ENCODE results near the gene RBM5. TPM values are rescaled to one million over a fixed set of nuclear protein-coding genes. Genes with fewer than 3 reads are reported as not detected.
A peak's percentile ranks its signal among the peaks of the same experiment; 100 is the strongest.

The RBM5 gene
- polyA plus RNA-seq, 1 donor (not counting 4 experiments of a cell fraction or from before 2014, with no cell fraction given), result 167 TPM

DNA sequence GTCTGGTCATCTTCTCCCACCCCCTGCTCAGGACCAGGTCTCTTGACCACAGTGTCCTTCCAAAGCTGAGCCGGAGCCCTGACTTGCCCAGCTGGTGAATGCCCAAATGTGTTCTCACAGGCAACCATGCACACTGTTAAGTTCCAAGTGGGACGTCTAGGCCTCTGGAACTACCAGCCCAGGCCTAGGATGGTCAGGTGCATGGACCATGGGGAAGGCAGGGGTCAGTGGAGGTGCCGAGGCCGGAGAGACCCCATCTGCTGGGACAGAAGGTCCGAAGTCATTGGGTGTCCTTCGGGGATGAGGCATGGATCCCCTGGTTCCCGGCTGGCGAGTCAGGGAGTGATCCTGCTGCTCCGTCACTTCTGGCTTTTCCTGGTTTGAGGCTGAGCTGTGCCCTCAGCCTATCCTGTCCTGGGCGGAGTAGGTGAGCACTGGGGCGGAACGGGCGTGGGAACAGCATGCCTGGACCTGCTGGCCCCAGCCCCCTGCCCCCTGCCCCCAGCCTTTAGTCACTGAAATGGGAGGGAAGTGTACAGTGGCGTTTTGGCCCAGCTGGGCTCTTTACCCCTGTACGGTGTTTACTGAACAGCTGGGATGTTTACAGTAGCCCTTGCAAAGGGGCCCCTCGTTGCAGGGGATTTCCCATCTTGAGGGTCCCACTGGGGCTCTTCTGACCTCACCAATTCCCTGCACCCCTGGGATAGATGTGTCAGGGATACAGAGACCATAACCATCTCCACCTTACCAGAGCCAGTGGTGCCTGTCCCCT, 78.5 kb downstream of the RBM5 start:
- Histone ChIP-seq H4K20me1 (ENCODE audit: control insufficient read depth, extremely low read depth, insufficient read depth, low read length) (peaks cover 11% of the 10 kb centered on the region), H3K36me3 (ENCODE audit: control insufficient read depth in 2 of 2, extremely low read depth in 1 of 2, insufficient read depth in 2 of 2, low read length in 2 of 2) (peaks cover 35 to 47% of the 10 kb centered on the region in 2 experiments), H2AFZ (ENCODE audit: control insufficient read depth, low read length) (no peak overlapping the region), H3K79me2 (ENCODE audit: control insufficient read depth, insufficient read depth, low read length) (peaks cover 84% of the 10 kb centered on the region), H3K4me1 (ENCODE audit: control insufficient read depth, extremely low read depth, insufficient read depth, low read length) (peaks cover 80% of the 10 kb centered on the region), H3K27ac (ENCODE audit: control insufficient read depth, insufficient read depth, low read length) (peak overlapping the region; percentile 84), H3K9ac (ENCODE audit: control insufficient read depth, extremely low read depth, insufficient read depth, low read length) (peak overlapping the region; percentile 68), H3K27me3 (ENCODE audit: control insufficient read depth, extremely low read depth, insufficient read depth, low read length) (no peaks in the 10 kb centered on the region), H3K4me3 (ENCODE audit: control insufficient read depth in 2 of 3, extremely low read depth in 1 of 3, insufficient read depth in 2 of 3, low read depth in 1 of 3, low read length in 3 of 3) (peak overlapping the region in 2 of 3 experiments; percentile 42 to 43), H3K9me1 (ENCODE audit: control insufficient read depth, extremely low read depth, insufficient read depth, low read length) (peaks cover 9% of the 10 kb centered on the region), H3K4me2 (ENCODE audit: control insufficient read depth, extremely low read depth, insufficient read depth, low read depth, low read length) (peak overlapping the region; percentile 83), H3K9me3 (ENCODE audit: control insufficient read depth, low read depth, low read length) (no peaks in the 10 kb centered on the region)
- FAIRE-seq (peak; percentile 89), DNase-seq (ENCODE audit: low read depth, low spot score) (no peak)
- TF ChIP-seq, protein P1, sequence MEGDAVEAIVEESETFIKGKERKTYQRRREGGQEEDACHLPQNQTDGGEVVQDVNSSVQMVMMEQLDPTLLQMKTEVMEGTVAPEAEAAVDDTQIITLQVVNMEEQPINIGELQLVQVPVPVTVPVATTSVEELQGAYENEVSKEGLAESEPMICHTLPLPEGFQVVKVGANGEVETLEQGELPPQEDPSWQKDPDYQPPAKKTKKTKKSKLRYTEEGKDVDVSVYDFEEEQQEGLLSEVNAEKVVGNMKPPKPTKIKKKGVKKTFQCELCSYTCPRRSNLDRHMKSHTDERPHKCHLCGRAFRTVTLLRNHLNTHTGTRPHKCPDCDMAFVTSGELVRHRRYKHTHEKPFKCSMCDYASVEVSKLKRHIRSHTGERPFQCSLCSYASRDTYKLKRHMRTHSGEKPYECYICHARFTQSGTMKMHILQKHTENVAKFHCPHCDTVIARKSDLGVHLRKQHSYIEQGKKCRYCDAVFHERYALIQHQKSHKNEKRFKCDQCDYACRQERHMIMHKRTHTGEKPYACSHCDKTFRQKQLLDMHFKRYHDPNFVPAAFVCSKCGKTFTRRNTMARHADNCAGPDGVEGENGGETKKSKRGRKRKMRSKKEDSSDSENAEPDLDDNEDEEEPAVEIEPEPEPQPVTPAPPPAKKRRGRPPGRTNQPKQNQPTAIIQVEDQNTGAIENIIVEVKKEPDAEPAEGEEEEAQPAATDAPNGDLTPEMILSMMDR (optimal IDR thresholded peaks at IDR 0.05 in 1 of 3, IDR thresholded peaks at IDR 0.05 in 1 of 3, conservative IDR thresholded peaks at IDR 0.05 in 1 of 3; ENCODE audit: extremely low read depth in 1 of 3, insufficient read depth in 2 of 3, low read length in 3 of 3), result no peak
- no peak for TF ChIP-seq EZH2 (IDR thresholded peaks at IDR 0.05; ENCODE audit: low read length)
- dilution Hi-C loops (cut with MboI; ENCODE audit: extremely low pct_ligation_motif_present, low sequenced_read_pairs), result no loop called here

DNA sequence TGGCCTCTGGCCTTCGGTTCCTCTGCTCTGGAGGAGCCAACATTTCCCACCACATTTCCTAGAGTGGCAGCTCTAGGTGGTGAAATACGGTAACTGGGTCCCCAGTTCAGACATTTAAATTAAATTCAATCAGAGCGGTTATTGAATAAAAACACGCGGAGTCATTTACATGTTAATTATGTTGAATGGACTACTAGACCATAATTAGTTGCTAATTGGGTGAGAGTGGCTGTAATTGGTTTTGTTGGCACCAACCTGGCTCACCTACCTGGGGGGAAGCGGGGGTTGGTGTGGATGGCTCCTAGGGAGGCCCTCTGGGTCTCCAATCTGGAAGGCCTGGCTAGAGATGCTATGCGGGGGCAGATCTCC, 79.1 kb downstream of the RBM5 start:
- no peak for TF ChIP-seq EZH2 (IDR thresholded peaks at IDR 0.05; ENCODE audit: low read length)
- TF ChIP-seq, protein P1 (optimal IDR thresholded peaks at IDR 0.05 in 1 of 3, IDR thresholded peaks at IDR 0.05 in 1 of 3, conservative IDR thresholded peaks at IDR 0.05 in 1 of 3; ENCODE audit: extremely low read depth in 1 of 3, insufficient read depth in 2 of 3, low read length in 3 of 3), result no peak
- Histone ChIP-seq H3K27ac (ENCODE audit: control insufficient read depth, insufficient read depth, low read length) (peak overlapping the region; percentile 75), H3K4me2 (ENCODE audit: control insufficient read depth, extremely low read depth, insufficient read depth, low read depth, low read length) (peak overlapping the region; percentile 68), H4K20me1 (ENCODE audit: control insufficient read depth, extremely low read depth, insufficient read depth, low read length) (peaks cover 15% of the 10 kb centered on the region), H2AFZ (ENCODE audit: control insufficient read depth, low read length) (no peak overlapping the region), H3K4me1 (ENCODE audit: control insufficient read depth, extremely low read depth, insufficient read depth, low read length) (peaks cover 75% of the 10 kb centered on the region), H3K79me2 (ENCODE audit: control insufficient read depth, insufficient read depth, low read length) (peaks cover 84% of the 10 kb centered on the region), H3K9me3 (ENCODE audit: control insufficient read depth, low read depth, low read length) (no peaks in the 10 kb centered on the region), H3K36me3 (ENCODE audit: control insufficient read depth in 2 of 2, extremely low read depth in 1 of 2, insufficient read depth in 2 of 2, low read length in 2 of 2) (peaks cover 37 to 44% of the 10 kb centered on the region in 2 experiments), H3K4me3 (ENCODE audit: control insufficient read depth in 2 of 3, extremely low read depth in 1 of 3, insufficient read depth in 2 of 3, low read depth in 1 of 3, low read length in 3 of 3) (peak overlapping the region in 1 of 3 experiments; percentile 20), H3K9me1 (ENCODE audit: control insufficient read depth, extremely low read depth, insufficient read depth, low read length) (peaks cover 5% of the 10 kb centered on the region), H3K27me3 (ENCODE audit: control insufficient read depth, extremely low read depth, insufficient read depth, low read length) (no peaks in the 10 kb centered on the region), H3K9ac (ENCODE audit: control insufficient read depth, extremely low read depth, insufficient read depth, low read length) (peak overlapping the region; percentile 39)
- dilution Hi-C loops (cut with MboI; ENCODE audit: extremely low pct_ligation_motif_present, low sequenced_read_pairs), result no loop called here
- no peak for DNase-seq (ENCODE audit: low read depth, low spot score)
- FAIRE-seq, result no peak

Measured in keratinocyte (primary cell).